HG02970 (cell line): ENCODE data around the gene ZBP1.

Experiments used
- ATAC-seq: cut with Tn5 transposase; IDR thresholded peaks from one replicate; pipeline ENCODE4 v1.9.1; 2021; ENCODE audit warnings: mild to moderate bottlenecking, moderate library complexity, moderate number of reproducible peaks; ENCODE audit not compliant: unreplicated experiment, low FRiP score

ZBP1 gene

DNA sequence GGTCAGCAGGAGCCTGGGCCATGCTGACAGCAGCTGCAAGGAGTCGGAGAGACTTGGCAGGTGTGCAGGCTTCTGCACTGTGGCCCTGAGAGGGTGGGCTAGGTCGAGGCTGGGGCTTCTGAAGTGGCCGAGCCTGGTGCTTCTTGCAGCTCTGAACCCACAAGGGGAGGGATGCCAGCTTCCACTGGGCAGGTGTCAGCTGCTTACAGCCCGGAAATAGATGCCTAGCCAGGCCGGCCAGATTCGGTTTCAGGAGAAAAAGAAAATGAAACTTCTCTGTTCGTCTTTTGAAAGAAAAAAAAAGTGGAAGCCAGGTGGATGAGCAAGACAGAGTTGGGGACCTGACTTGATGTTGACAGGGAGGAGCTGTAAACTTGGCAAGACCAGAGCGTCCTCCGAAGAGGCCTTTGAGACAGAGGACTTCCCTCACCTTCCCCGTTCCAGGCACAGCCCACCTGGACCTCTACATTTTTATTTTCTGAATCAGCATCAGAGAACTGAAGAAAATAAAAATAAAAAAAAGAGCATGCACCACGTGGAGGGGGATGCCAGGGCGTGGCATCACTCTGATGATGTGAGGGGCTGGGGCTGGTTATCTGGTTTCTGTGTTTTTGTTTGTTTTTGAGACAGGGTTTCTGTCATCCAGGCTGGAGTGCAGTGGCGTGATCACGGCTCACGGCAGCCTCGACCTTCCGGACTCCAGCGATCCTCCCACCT is at the start of gene ZBP1:
Gene ZBP1, minus strand, starts transcription at position 153 of the 717 bp plus-strand sequence. Its CDS starts 131 bp downstream, at position 22.
- peak; percentile 54 for ATAC-seq

GRCh38 chr20:57669632-57670031 is 49.4 kb upstream of the ZBP1 start:
- ATAC-seq, result no peak

- no peak for ATAC-seq
Measured at GRCh38 chr20:57667924-57668782, 47.9 kb upstream of the ZBP1 start.

DNA sequence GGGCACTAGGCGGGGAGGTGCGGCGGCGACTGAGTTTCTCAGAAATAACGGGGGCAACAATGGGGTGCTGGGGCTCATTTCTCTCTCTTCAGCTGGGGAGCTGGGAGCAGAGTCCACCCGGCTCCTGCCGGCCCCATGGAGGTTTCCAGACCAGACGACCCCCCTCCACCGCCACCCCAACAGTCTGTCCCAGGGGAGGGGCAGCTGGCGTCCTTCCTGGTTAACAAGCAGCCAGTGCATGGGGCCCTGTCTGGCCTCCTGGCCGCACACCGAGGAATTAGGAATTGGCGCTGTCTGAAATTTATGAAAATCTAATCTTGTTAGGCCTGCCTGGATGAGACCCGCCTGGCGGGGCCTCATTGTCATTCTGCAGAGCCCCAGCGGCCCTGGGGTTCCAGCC is 47.2 kb upstream of the ZBP1 start:
- ATAC-seq, result no peak

DNA sequence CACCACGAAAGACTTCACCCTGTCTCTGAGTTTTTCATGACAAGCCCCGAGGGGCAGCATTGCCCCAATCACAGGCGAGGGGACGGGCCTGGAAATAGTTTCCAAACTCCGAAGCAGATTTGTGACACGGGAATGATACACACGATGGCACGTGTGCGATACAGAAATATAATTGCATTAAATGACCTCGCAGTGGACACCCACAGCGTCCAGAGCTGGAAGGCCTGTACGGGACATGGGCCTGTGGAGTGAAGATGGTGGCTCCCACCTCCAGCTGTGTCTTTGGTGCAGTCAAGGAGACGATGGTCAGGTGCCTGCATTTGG is 46.6 kb upstream of the ZBP1 start:
- no peak for ATAC-seq

DNA sequence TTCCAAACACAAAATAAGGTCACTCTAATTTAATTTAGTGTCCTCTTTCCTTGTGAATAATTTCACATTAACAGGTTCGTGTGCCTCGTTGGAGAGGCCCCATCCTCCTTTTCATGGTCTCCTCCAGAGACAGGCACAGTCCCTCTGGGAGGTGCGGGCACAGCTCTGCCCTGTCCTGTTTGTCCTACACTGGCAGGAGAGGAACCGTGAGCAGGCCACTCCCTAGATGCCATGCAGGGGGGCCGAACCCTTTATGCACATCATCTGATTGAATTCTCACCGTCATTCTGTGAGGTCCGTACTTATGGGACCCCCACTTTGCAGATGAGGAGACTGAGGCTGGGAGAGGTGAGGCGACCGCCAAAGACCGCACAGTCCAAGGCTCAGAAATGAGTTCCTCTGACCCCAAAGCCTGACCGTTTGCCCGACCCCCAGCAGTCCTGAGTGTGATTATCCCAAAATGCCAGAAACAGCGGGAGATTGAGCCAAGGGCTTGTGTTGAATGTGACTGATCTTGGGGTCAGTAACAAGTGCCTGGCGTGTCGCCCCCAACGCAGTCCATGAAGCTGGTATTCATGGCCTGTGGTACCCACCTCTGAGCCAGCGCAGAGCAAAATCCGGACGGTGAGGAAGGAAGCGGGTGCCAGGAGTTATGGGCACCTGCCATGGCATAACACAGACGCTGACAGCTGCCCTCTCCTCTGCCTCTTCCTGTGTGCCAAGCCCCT is 46.0 kb upstream of the ZBP1 start:
- no peak for ATAC-seq

GRCh38 chr20:57665589-57665971 is 45.4 kb upstream of the ZBP1 start:
- ATAC-seq, result no peak

- no peak for ATAC-seq
Measured at GRCh38 chr20:57664924-57665588, 44.8 kb upstream of the ZBP1 start.

GRCh38 chr20:57664476-57664875 is 44.2 kb upstream of the ZBP1 start:
- ATAC-seq, result no peak

DNA sequence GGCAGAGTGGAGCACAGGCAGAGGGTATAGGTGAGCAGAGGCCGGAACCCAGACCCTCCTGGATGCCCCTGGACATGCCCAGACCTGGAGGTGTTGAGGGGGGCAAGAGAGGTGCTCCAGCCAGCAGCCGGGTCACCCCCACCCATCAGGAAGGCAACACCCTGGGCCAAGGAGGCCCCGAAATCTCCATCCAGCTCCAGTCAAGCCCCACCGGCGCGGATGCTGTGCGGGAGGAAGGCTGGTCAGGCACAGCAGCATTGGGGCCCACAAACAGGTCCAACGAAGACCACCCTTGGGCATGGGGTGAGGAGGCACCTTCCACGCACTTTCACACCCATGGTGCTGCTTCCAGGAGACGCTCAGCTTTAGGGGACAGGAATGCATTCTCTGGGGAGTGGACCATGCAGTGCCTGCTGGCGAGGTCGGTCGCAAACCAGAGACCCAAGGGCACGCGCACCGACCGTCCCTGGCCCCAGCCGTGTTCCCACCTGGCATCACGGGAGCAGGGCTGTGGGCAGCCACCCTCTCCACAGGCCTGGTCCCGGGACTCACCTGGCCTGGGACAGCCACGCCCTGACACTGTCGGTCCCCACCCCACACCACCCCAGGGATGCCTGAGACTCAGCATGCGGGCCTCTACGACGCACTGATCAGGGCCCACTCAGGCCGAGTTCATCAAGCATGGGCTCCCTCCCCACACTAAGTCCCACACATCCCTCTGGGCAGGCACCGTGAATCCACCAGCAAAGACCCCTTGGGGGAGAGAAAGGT is 43.6 kb upstream of the ZBP1 start:
- no peak for ATAC-seq

GRCh38 chr20:57663241-57663640 is 43.0 kb upstream of the ZBP1 start:
- no peak for ATAC-seq

GRCh38 chr20:57662456-57663240 is 42.4 kb upstream of the ZBP1 start:
- ATAC-seq, result no peak

- ATAC-seq, result no peak
Measured at GRCh38 chr20:57661746-57662455, 41.7 kb upstream of the ZBP1 start.

GRCh38 chr20:57660922-57661745 is 40.9 kb upstream of the ZBP1 start:
- ATAC-seq, result no peak

DNA sequence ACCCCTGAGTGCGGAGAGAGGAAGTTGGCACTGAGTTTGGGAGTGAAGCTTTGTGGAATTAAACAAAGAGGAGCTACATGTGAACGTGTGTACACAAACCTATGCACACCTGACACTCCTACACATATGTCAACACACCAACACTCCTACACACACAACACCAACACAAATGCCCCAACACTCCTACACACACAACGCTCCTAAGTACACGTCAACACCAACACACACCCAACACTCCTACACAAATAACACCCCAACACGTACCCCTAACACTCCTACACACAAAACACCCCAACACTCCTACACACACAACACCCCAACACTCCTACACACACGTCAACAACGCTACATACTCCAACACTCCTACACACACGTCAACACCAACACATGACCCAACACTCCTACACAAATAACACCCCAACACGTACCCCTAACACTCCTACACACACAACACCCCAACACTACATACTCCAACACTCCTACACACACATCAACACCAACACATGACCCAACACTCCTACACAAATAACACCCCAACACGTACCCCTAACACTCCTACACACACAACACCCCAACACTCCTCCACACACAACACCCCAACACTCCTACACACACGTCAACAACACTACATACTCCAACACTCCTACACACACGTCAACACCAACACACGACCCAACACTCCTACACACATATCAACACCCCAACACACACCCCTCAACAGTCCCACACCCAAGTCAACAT is 40.1 kb upstream of the ZBP1 start:
- ATAC-seq, result no peak

DNA sequence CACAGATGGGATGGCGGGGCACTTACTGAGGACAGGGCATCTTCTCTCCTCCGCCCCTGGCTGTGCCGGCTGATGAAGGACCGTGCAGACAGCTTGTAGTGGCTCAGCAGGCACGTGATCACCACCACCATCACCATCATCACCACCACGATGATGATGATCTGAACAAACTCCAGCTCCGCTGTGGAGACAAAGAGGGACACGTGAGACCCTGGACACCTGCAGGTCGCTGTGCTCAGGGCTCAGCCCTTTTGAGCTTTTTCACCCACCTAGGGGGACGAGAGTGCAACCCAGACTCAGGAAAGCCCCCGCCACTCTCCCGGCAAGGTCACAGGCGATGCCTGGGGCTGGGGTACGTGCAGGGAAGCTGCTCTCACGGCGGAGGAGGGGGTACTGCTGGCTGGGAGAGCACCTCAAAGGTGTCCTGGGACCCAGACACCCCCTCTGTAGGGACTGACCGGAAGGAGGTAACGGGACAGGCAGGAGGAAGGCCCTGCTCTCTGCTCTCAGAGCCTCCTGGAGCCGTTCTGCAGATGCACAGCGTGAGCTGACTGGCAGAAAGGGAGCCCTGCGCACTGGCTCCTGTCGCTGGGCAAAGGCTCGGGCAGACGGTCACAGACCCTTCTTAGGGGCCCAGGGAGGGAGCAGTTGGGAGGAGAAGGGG is 39.4 kb upstream of the ZBP1 start:
- no peak for ATAC-seq
